CD4-positive, alpha-beta T cell treated with Interleukin-4 for 1 hour (primary cell): Measurements from ENCODE around the gene MESP1.

Experiments
- DNase-seq, 2 donors: peaks; one replicate each; pipeline ENCODE4 v3.0.0-alpha.2; 2020 to 2022

Gene MESP1

DNA sequence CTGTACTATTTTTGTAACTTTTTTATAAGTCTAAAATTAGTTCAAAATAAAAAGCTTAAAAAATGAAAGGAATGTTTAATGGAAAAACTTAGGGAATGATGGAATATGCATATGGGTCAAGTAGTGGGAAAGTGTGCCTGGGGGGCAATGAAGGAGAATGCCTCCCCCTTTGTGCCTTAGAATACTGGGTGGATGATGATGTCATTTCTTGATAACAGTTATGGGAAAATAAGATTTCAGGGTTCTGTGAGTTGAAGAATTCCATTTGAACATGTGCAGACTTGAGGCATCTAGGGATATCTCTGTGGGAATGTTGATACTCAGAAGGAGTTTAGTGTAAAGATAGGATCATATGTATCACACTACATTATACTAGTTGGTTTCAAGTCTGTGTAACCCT is 46.6 kb downstream of the MESP1 start:
- DNase-seq = no peak
